Measurements from ENCODE around the gene GZMM.

- TF ChIP-seq POLR2A (IDR thresholded peaks at IDR 0.05; ENCODE audit: low read depth, low read length), result no peak
- TF ChIP-seq TAF1 (IDR thresholded peaks at IDR 0.05; ENCODE audit: borderline replicate concordance, low read depth, low read length), result no peak
Measured at GRCh38 chr19:590750-591098, 46.9 kb downstream of the GZMM start.
